ENCODE measurements around the gene NR2F1-AS1. TPM values are rescaled to one million over a fixed set of nuclear protein-coding genes. Genes with fewer than 3 reads are reported as not detected.

NR2F1-AS1 gene
- total RNA-seq, 1 experiment from 2014 or later = 27.0 TPM

GRCh38 chr5:93601802-93602155 lies 20.8 kb upstream of the NR2F1-AS1 start:
- no TSS peak for BruUV-seq (replicated peaks)
- Histone ChIP-seq H3K4me1 (ENCODE audit: control insufficient read depth, insufficient read depth, low read length) (peaks cover 6% of the 10 kb centered on the region; the same call in 1 of the 2 replicates), H3K9me3 (ENCODE audit: control insufficient read depth, insufficient read depth, low read depth, low read length) (no peaks in the 10 kb centered on the region), H3K27me3 (ENCODE audit: control insufficient read depth, insufficient read depth, low read length) (no peaks in the 10 kb centered on the region), H3K4me3 (ENCODE audit: low read depth in 2 of 2, low read length in 2 of 2) (no peak overlapping the region), H3K36me3 (ENCODE audit: control insufficient read depth, insufficient read depth, low read length) (no peaks in the 10 kb centered on the region), H3K27ac (ENCODE audit: low read length) (no peak overlapping the region)
- ChIA-PET POLR2A (interaction anchor here (0.6 kb wide), 1 partner anchor 495 kb away, joined by 3 read pairs; no protein-coding TSS in a partner anchor), CTCF (no interaction called here)
- ATAC-seq (no peak), DNase-seq (ENCODE audit: low read depth, low spot score) (no peak)
- in situ Hi-C loops (cut with HindIII; ENCODE audit: low pct_unique_long_range_greater_than_20kb, low sequenced_read_pairs) (loop anchor here (25.0 kb wide), 1 partner anchor 211 kb away; no protein-coding TSS in a partner anchor), intact Hi-C loops (cut with micrococcal nuclease; ENCODE audit: unreplicated experiment) (no loop called here)
- TF ChIP-seq TCF7L2 (IDR thresholded peaks at IDR 0.05; ENCODE audit: low read depth, low read length) = no peak
- TF ChIP-seq SIN3A (IDR thresholded peaks at IDR 0.05; ENCODE audit: borderline replicate concordance, insufficient read depth, low read depth, low read length) = no peak
- TF ChIP-seq, protein P1, sequence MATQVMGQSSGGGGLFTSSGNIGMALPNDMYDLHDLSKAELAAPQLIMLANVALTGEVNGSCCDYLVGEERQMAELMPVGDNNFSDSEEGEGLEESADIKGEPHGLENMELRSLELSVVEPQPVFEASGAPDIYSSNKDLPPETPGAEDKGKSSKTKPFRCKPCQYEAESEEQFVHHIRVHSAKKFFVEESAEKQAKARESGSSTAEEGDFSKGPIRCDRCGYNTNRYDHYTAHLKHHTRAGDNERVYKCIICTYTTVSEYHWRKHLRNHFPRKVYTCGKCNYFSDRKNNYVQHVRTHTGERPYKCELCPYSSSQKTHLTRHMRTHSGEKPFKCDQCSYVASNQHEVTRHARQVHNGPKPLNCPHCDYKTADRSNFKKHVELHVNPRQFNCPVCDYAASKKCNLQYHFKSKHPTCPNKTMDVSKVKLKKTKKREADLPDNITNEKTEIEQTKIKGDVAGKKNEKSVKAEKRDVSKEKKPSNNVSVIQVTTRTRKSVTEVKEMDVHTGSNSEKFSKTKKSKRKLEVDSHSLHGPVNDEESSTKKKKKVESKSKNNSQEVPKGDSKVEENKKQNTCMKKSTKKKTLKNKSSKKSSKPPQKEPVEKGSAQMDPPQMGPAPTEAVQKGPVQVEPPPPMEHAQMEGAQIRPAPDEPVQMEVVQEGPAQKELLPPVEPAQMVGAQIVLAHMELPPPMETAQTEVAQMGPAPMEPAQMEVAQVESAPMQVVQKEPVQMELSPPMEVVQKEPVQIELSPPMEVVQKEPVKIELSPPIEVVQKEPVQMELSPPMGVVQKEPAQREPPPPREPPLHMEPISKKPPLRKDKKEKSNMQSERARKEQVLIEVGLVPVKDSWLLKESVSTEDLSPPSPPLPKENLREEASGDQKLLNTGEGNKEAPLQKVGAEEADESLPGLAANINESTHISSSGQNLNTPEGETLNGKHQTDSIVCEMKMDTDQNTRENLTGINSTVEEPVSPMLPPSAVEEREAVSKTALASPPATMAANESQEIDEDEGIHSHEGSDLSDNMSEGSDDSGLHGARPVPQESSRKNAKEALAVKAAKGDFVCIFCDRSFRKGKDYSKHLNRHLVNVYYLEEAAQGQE (IDR thresholded peaks at IDR 0.05; ENCODE audit: insufficient read depth in 1 of 2, low read depth in 2 of 2, low read length in 1 of 2) = no peak
- TF ChIP-seq, protein P2, sequence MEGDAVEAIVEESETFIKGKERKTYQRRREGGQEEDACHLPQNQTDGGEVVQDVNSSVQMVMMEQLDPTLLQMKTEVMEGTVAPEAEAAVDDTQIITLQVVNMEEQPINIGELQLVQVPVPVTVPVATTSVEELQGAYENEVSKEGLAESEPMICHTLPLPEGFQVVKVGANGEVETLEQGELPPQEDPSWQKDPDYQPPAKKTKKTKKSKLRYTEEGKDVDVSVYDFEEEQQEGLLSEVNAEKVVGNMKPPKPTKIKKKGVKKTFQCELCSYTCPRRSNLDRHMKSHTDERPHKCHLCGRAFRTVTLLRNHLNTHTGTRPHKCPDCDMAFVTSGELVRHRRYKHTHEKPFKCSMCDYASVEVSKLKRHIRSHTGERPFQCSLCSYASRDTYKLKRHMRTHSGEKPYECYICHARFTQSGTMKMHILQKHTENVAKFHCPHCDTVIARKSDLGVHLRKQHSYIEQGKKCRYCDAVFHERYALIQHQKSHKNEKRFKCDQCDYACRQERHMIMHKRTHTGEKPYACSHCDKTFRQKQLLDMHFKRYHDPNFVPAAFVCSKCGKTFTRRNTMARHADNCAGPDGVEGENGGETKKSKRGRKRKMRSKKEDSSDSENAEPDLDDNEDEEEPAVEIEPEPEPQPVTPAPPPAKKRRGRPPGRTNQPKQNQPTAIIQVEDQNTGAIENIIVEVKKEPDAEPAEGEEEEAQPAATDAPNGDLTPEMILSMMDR (IDR thresholded peaks at IDR 0.05) = no peak
- TF ChIP-seq POLR2AphosphoS5 (IDR thresholded peaks at IDR 0.05; ENCODE audit: low read depth, low read length) = no peak

DNA sequence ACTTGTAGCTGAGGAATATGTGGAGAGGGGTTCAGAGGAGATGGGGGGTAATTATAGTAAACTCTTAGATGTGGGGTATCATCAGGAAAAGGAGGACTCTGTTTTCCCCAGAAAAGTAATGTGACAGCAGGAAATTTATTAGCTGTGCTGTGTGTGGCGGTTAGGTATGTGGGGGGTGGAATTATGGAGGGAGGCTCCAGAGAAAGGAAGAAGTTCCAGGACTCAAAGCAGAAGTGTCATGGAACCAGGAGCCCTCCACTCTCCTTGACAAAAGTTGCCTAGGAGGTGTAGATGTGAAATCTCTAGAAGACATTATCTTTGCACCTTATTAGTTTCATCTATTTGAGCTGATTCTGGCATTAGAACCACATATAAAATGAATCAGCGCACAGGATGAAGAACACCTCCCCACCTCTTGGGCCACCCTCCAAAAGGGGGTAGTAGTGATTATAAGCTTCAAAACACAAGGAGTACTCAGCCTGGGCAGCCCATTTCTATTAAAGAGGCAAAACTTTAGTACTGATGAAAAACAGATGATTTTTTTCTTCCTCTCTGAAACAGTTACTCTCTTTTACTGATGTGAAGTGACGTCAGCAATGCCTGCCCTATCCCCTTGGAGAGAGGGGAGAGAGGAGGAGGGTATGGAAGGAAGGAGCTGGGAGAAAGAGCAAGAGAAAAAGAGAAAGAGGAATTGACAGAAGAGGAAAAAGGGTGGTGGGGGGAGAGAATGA lies 20.2 kb upstream of the NR2F1-AS1 start:
- ChIA-PET CTCF (no interaction called here), POLR2A (interaction anchor here (0.6 kb wide), 1 partner anchor 495 kb away, joined by 3 read pairs; no protein-coding TSS in a partner anchor)
- H3K4me3 ChIP-seq (ENCODE audit: low read depth in 2 of 2, low read length in 2 of 2) = no peak overlapping the region
- H3K36me3 ChIP-seq (ENCODE audit: control insufficient read depth, insufficient read depth, low read length) = no peaks in the 10 kb centered on the region
- no TSS peak for BruUV-seq (replicated peaks)
- no peak for ATAC-seq
- in situ Hi-C loops (cut with HindIII; ENCODE audit: low pct_unique_long_range_greater_than_20kb, low sequenced_read_pairs) = loop anchor here (25.0 kb wide), 1 partner anchor 211 kb away; no protein-coding TSS in a partner anchor
- intact Hi-C loops (cut with micrococcal nuclease; ENCODE audit: unreplicated experiment) = no loop called here
- H3K9me3 ChIP-seq (ENCODE audit: control insufficient read depth, insufficient read depth, low read depth, low read length) = no peaks in the 10 kb centered on the region
- H3K4me1 ChIP-seq (ENCODE audit: control insufficient read depth, insufficient read depth, low read length) = peaks cover 6% of the 10 kb centered on the region; the same call in 1 of the 2 replicates
- no peak for DNase-seq (ENCODE audit: low read depth, low spot score)
- no peak overlapping the region for H3K27ac ChIP-seq (ENCODE audit: low read length)
- TF ChIP-seq, protein P2 (IDR thresholded peaks at IDR 0.05) = no peak
- TF ChIP-seq, protein P1 (IDR thresholded peaks at IDR 0.05; ENCODE audit: insufficient read depth in 1 of 2, low read depth in 2 of 2, low read length in 1 of 2) = no peak
- TF ChIP-seq TCF7L2 (IDR thresholded peaks at IDR 0.05; ENCODE audit: low read depth, low read length) = no peak
- no peaks in the 10 kb centered on the region for H3K27me3 ChIP-seq (ENCODE audit: control insufficient read depth, insufficient read depth, low read length)

Data from Panc1 (cell line).